ENCODE data around the gene LLPH.

GRCh38 chr12:66083766-66084165 is 46.8 kb downstream of the LLPH start:
- no peak for TF ChIP-seq CTCF (IDR thresholded peaks at IDR 0.05)
- TF ChIP-seq RAD21 (IDR thresholded peaks at IDR 0.05; ENCODE audit: low read length): no peak
- TF ChIP-seq TAF1 (IDR thresholded peaks at IDR 0.05; ENCODE audit: borderline replicate concordance, low read depth, low read length): no peak
- no peak for TF ChIP-seq POLR2AphosphoS5 (IDR thresholded peaks at IDR 0.05; ENCODE audit: low read depth, low read length)
- no peak for TF ChIP-seq RCOR1 (IDR thresholded peaks at IDR 0.05; ENCODE audit: low read length)
- no peak for TF ChIP-seq SMC3 (IDR thresholded peaks at IDR 0.05; ENCODE audit: low read depth, low read length)
- TF ChIP-seq CHD2 (IDR thresholded peaks at IDR 0.05; ENCODE audit: low read length, partially characterized antibody): no peak

Data from SK-N-SH (cell line).